ENCODE results near the gene PRKN.

Gene PRKN

GRCh38 chr6:161417717-161418462, 1309.7 kb downstream of the PRKN start:
- peak; percentile 46 for ATAC-seq
- no peak for TF ChIP-seq ZNF70 (CRISPR knock-in tag; IDR thresholded peaks at IDR 0.05)
- no peak for TF ChIP-seq SNAI2 (CRISPR knock-in tag; IDR thresholded peaks at IDR 0.05)
- TF ChIP-seq OSR1 (CRISPR knock-in tag; IDR thresholded peaks at IDR 0.05) = no peak
- no peak for TF ChIP-seq RARB (CRISPR knock-in tag; IDR thresholded peaks at IDR 0.05)
- no peak for TF ChIP-seq PPARA (CRISPR knock-in tag; IDR thresholded peaks at IDR 0.05; ENCODE audit: borderline replicate concordance)
- TF ChIP-seq TSHZ2 (CRISPR knock-in tag; IDR thresholded peaks at IDR 0.05) = no peak
- no peak for TF ChIP-seq GLIS3 (CRISPR knock-in tag; IDR thresholded peaks at IDR 0.05)
- no peak for TF ChIP-seq ZFP30 (CRISPR knock-in tag; IDR thresholded peaks at IDR 0.05)
- TF ChIP-seq CSRNP3 (CRISPR knock-in tag; IDR thresholded peaks at IDR 0.05) = no peak
- no peak for TF ChIP-seq POU6F1 (CRISPR knock-in tag; IDR thresholded peaks at IDR 0.05; ENCODE audit: borderline replicate concordance, low read depth)
- TF ChIP-seq PATZ1 (CRISPR knock-in tag; IDR thresholded peaks at IDR 0.05; ENCODE audit: borderline replicate concordance) = peak; percentile 62; the same call in 1 of the 2 replicates
- no peak for TF ChIP-seq ARNTL (CRISPR knock-in tag; IDR thresholded peaks at IDR 0.05; ENCODE audit: borderline replicate concordance, low read depth)
- TF ChIP-seq ZNF565 (CRISPR knock-in tag; conservative IDR thresholded peaks at IDR 0.05; ENCODE audit: low read depth) = no peak
- no peak for TF ChIP-seq BACH2 (CRISPR knock-in tag; IDR thresholded peaks at IDR 0.05; ENCODE audit: borderline replicate concordance)
- peak; percentile 23; the same call in 1 of the 2 replicates for TF ChIP-seq TCF4 (CRISPR knock-in tag; IDR thresholded peaks at IDR 0.05; ENCODE audit: borderline replicate concordance)

GRCh38 chr6:161415302-161415855, 1312.2 kb downstream of the PRKN start:
- no peak for TF ChIP-seq CSDC2 (CRISPR knock-in tag; IDR thresholded peaks at IDR 0.05)
- no peak for TF ChIP-seq TOX (CRISPR knock-in tag; IDR thresholded peaks at IDR 0.05; ENCODE audit: borderline replicate concordance)
- TF ChIP-seq CSRNP3 (CRISPR knock-in tag; IDR thresholded peaks at IDR 0.05) = no peak
- TF ChIP-seq ZC3H10 (CRISPR knock-in tag; IDR thresholded peaks at IDR 0.05) = no peak
- TF ChIP-seq PATZ1 (CRISPR knock-in tag; IDR thresholded peaks at IDR 0.05; ENCODE audit: borderline replicate concordance) = no peak
- no peak for TF ChIP-seq ZFP3 (CRISPR knock-in tag; IDR thresholded peaks at IDR 0.05)
- TF ChIP-seq BACH2 (CRISPR knock-in tag; IDR thresholded peaks at IDR 0.05; ENCODE audit: borderline replicate concordance) = no peak
- no peak for TF ChIP-seq GLIS3 (CRISPR knock-in tag; IDR thresholded peaks at IDR 0.05)
- TF ChIP-seq ZNF565 (CRISPR knock-in tag; conservative IDR thresholded peaks at IDR 0.05; ENCODE audit: low read depth) = no peak
- no peak for TF ChIP-seq CREB5 (CRISPR knock-in tag; IDR thresholded peaks at IDR 0.05; ENCODE audit: low read depth)
- no peak for TF ChIP-seq ZNF70 (CRISPR knock-in tag; IDR thresholded peaks at IDR 0.05)
- no peak for TF ChIP-seq RARB (CRISPR knock-in tag; IDR thresholded peaks at IDR 0.05)
- TF ChIP-seq OSR1 (CRISPR knock-in tag; IDR thresholded peaks at IDR 0.05) = no peak
- TF ChIP-seq ZNF8 (CRISPR knock-in tag; IDR thresholded peaks at IDR 0.05) = no peak
- ATAC-seq = no peak

Data from SK-N-SH treated with all-trans-retinoic acid at 6 μM for 48 hours (cell line).